Endothelial cell of umbilical vein (primary cell): ENCODE data around the gene MYLK.

Source experiments
- CTCF ChIP-seq, 2 donors: IDR thresholded peaks; 1 replicate in 1 of 2; 2 replicates in 1 of 2; pipeline ENCODE4 v1.5.1; 2011; ENCODE audit warnings: low read length in 2 of 2, mild to moderate bottlenecking in 2 of 2, moderate library complexity in 2 of 2, control low read depth in 1 of 2, inconsistent platforms in 1 of 2, low read depth in 1 of 2; ENCODE audit not compliant: insufficient read depth in 1 of 2; ENCODE audit errors: extremely low read depth in 1 of 2
- EZH2 ChIP-seq: IDR thresholded peaks from 2 replicates; pipeline ENCODE4 v1.6.1; 2012; ENCODE audit warnings: borderline replicate concordance, low read depth, mild to moderate bottlenecking, moderate library complexity, low read length, inconsistent platforms; ENCODE audit not compliant: severe bottlenecking
- GATA2 ChIP-seq: IDR thresholded peaks from 2 replicates; pipeline ENCODE4 v1.7.0; 2011; ENCODE audit warnings: low read depth, mild to moderate bottlenecking, moderate library complexity, mixed read lengths, low read length; ENCODE audit not compliant: insufficient read length, insufficient read depth
- JUN ChIP-seq: IDR thresholded peaks from 2 replicates; pipeline ENCODE4 v1.6.1; 2011; ENCODE audit warnings: borderline replicate concordance, low read depth; ENCODE audit not compliant: insufficient read length, insufficient read depth
- MAX ChIP-seq: IDR thresholded peaks from 2 replicates; pipeline ENCODE4 v1.6.1; 2011; ENCODE audit not compliant: insufficient read depth, insufficient read length
- MYC ChIP-seq: IDR thresholded peaks from one replicate; pipeline ENCODE4 v1.6.1; 2011; ENCODE audit warnings: mild to moderate bottlenecking, low read depth, low read length
- POLR2A ChIP-seq: IDR thresholded peaks from 2 replicates; pipeline ENCODE4 v1.6.1; 2012; ENCODE audit warnings: low read depth, mild to moderate bottlenecking, control low read depth, low read length
- POLR2AphosphoS5 ChIP-seq: IDR thresholded peaks from 2 replicates; pipeline ENCODE4 v1.6.1; 2012; ENCODE audit warnings: low read depth, mild to moderate bottlenecking, control low read depth, low read length, moderate library complexity; ENCODE audit not compliant: insufficient read depth

- TF ChIP-seq CTCF (IDR thresholded peaks at IDR 0.05; ENCODE audit: extremely low read depth in 1 of 2, insufficient read depth in 1 of 2, low read depth in 1 of 2, low read length in 2 of 2) (no peak), POLR2A (no peak), MAX (no peak), POLR2AphosphoS5 (no peak), GATA2 (no peak), MYC (no peak), JUN (no peak), EZH2 (no peak)
Observed at GRCh38 chr3:123840961-123841360, 43.2 kb downstream of the MYLK start.
